NK-92 (cell line): ENCODE measurements around the gene TMSB4X.
"Not testable (repeated sequence)": the region's sequence is repeated elsewhere in the genome, so short reads cannot be mapped to it uniquely, and the experiment has no call there.

ENCODE experiments used
- DNase-seq: peaks from one replicate; lab custom pipeline; 2025; ENCODE audit not compliant: unreplicated experiment; lab: John Stamatoyannopoulos, UW

TMSB4X gene

GRCh38 chrX:12954981-12955380, 19.9 kb upstream of the TMSB4X start:
- DNase-seq: no peak

DNA sequence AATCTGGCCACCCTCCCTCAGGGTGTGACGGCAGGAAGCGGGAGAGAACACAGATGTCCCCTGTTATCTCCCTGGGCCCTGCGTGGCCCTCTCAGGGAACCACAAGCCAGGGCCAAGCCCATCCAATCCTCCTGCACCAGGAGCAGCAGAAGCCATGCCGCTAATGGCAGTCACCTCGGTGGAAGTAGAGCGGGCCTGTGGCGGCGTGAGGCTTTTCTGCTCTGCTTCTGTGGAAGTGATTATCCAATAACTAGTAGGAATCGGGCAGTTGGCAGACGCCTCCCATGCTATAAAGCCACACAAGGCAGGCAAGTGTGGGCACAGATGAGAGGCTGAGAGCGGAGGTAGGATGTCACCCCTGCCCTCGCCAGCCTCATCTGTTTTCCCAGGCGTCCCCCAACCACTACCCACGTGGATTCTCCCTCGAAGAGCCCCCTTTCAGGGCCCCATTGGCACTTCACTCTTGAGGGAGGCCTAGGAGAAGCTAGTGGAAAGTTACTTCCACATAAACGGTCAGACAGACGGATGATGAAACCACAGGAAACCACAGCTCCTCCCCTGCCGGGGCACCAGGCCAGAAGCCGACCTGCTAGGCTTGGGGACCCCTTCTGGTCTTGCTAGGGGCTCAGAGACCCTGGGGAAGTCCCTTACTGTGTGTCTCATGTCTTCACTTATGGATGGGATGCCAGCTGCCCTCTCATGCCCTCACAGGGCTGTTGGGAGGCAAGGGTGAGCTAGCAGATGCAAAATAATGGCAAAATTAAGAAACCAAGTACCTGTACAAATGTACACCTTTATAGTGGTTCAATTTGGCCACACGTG, 18.8 kb upstream of the TMSB4X start:
- no peak for DNase-seq

GRCh38 chrX:12956704-12957534, 18.0 kb upstream of the TMSB4X start:
- DNase-seq: no peak

DNA sequence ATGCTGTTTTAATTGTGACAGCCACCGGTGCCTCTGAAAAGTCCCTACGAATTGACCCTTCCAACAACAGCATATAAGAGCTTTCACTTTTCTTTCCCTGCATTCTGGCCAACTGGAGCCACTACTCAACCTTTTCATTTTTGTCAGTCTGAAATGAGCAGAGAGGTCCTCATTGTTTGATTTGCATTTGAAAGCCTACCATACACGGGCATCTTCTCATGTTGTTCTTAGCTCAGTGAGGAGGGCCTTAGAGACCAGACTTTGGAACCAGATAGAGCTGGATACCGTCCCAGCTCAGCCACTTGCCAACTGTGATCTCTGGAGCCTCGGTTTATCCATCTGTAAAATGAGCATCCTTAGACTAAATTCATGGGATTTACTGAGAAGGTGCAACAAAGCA, 16.9 kb upstream of the TMSB4X start:
- no peak for DNase-seq

- no peak for DNase-seq
Observed at GRCh38 chrX:12958461-12958860, 16.4 kb upstream of the TMSB4X start.

- DNase-seq: no peak
Observed at GRCh38 chrX:12961196-12961718, 13.7 kb upstream of the TMSB4X start.

DNA sequence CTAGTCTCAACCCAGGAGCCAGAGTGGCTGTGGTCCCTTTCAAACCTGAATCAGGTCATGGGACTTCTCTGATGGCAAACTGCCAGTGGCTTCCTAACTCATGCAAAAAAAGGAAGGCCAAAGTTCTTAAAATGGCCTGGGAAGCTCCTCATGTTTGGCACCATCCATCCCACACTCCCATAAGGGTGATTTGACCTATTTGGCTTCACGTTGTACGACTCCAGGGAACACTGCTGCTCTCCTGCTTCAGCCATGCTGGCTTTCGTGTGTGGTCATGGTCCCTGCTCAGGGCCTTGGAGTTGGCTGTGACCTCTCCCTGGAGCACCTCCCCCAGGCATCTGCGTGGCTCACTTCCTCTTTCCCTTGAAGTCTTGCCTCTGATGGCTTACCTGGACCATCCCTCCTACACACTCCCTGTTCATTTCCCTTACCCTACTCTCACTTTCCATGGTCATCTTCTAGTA, 12.8 kb upstream of the TMSB4X start:
- no peak for DNase-seq

DNA sequence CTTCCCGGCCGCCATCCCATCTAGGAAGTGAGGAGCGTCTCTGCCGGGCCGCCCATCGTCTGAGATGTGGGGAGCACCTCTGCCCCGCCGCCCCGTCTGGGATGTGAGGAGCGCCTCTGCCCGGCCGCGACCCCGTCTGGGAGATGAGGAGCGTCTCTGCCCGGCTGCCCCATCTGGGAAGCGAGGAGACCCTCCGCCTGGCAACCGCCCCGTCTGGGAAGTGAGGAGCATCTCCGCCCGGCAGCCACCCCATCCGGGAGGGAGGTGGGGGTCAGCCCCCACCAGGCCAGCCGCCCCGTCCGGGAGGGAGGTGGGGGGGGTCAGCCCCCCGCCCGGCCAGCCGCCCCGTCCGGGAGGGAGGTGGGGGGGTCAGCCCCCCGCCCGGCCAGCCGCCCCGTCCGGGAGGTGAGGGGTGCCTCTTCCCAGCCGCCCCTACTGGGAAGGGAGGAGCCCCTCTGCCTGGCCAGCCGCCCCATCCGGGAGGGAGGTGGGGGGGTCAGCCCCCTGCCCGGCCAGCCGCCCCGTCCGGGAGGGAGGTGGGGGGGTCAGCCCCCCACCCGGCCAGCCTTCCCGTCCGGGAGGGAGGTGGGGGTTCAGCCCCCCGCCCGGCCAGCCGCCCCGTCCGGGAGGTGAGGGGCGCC, 11.6 kb upstream of the TMSB4X start:
- DNase-seq: not testable (repeated sequence)

- DNase-seq: no peak
Observed at GRCh38 chrX:12965131-12965940, 9.6 kb upstream of the TMSB4X start.

- DNase-seq: no peak
Observed at GRCh38 chrX:12966151-12966550, 8.8 kb upstream of the TMSB4X start.

DNA sequence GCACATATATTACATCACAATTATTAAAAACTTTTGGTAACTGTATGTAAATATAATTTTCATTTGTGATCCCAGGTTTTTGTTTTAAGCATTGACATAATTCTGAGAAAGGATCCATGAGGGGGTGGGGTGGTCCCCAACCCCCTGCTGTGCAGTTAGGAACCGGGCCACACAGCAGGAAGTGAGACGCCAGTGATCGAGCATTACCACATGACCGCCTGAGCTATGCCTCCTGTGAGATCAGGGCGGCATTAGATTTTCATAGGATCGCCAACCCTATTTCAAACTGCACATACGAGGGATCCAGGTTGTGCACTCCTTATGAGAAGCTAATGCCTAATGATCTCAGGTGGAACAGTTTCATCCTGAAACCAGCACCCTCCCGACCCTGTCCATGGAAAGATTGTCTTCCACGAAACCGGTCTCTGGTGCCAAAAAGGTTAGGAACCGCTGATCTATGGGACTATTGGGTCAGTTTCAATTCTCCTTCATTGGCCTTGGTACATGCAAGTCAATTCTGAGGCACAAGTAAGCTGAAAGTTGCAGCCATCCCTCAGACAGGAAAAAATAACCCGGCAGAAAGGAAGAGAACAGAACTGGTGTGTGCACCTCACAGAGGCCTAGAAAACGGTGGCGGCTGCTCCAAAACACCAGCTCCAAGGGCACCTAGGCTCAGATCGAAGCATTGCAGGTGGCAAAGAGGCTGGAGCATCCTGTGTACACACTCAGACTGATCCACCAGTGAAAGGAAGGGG, 7.0 kb upstream of the TMSB4X start:
- no peak for DNase-seq

- DNase-seq: no peak
Observed at GRCh38 chrX:12970691-12971202, 4.2 kb upstream of the TMSB4X start.

- no peak for DNase-seq
Observed at GRCh38 chrX:12971282-12972003, 3.5 kb upstream of the TMSB4X start.

DNA sequence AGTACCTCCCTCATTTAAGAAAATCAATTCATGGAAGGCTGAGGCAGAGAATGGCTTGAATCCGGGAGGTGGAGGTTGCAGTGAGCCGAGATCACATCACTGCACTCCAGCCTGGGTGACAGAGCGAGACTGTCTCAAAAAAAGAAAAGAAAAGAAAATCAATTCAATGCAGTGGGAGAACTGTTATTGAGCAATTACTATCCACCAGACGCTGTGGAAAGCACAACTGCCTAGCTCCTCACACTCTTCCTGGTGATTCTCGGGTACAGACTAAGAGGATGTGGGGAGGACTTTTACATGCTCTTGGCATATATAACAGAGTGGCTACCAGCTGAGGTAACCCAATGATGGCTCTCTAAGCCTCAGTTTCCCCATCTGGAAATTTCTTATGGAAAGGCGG, 2.7 kb upstream of the TMSB4X start:
- DNase-seq: no peak

GRCh38 chrX:12972878-12973560, 1.9 kb upstream of the TMSB4X start:
- no peak for DNase-seq

- no peak for DNase-seq
Observed at GRCh38 chrX:12973561-12974304, 1.2 kb upstream of the TMSB4X start.

DNA sequence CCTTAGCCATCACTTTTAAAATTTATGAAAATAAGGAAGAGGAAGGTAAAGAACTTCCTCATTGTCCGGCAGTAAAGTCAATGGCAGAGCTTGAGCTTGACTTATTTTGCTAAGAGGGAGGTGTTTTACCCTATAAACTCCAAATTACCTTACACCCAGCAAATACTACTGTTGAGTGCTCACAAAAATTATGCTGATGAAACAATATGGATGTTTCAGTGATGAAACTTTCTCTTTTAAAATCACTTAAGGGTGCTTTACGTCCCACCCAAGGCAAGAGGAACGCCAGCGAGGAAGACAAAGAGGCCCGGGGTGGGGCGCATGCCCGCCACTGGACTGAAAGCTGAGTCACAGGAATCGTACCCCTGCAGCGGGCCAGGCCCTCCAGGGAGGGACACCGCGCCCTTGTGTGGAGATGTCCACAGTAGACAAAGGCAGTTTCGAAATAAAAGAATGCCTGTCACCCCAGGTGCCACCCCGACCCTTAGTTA, 560 bp upstream of the TMSB4X start:
- no peak for DNase-seq

GRCh38 chrX:12975670-12975965, 708 bp downstream of the TMSB4X start:
- DNase-seq: no peak
